Gastroesophageal sphincter (tissue), 4 donors: ENCODE measurements around the gene SPRTN. TPM values are rescaled to one million over a fixed set of nuclear protein-coding genes. Genes with fewer than 3 reads are reported as not detected.

Experiments
- ATAC-seq: fragments of 150-250 bp; one replicate; pipeline ENCODE4 v1.9.1; 2016; ENCODE audit warnings: mild to moderate bottlenecking, moderate library complexity
- H3K27ac ChIP-seq, 4 donors: fragments of 200-600 bp; sonication (generic) in 3 of 4; 1 replicate in 3 of 4; 2 replicates in 1 of 4; pipeline ENCODE4 v1.5.1; 2016 to 2019
- H3K27me3 ChIP-seq: fragments of 200-600 bp; sonication (generic); one replicate; pipeline ENCODE4 v1.5.1; 2019
- H3K36me3 ChIP-seq, 2 donors: fragments of 200-600 bp; sonication (generic); one replicate each; pipeline ENCODE4 v1.5.1; 2019; ENCODE audit warnings: control low read depth in 1 of 2
- H3K4me1 ChIP-seq, 3 donors: fragments of 200-600 bp; sonication (generic); 1 replicate in 2 of 3; 2 replicates in 1 of 3; pipeline ENCODE4 v1.5.1; 2016 to 2019; ENCODE audit warnings: control low read depth in 2 of 3
- H3K4me3 ChIP-seq, 2 donors: fragments of 200-600 bp; sonication (generic); one replicate each; pipeline ENCODE4 v1.5.1; 2019; ENCODE audit warnings: mild to moderate bottlenecking in 1 of 2, moderate library complexity in 1 of 2
- H3K9me3 ChIP-seq, 3 donors: fragments of 200-600 bp; sonication (generic); one replicate each; pipeline ENCODE4 v1.5.1; 2017 to 2019; ENCODE audit warnings: control low read depth in 2 of 3
- CTCF ChIP-seq, 4 experiments: fragments of 200-600 bp in 2 of 4; fragments of 450-650 bp in 2 of 4; sonication (generic) in 1 of 4; IDR thresholded peaks; one replicate each; pipeline ENCODE4 v1.5.1; 2017 to 2019; ENCODE audit warnings: antibody characterized with exemption in 4 of 4, mild to moderate bottlenecking in 2 of 4, moderate library complexity in 2 of 4
- EP300 ChIP-seq: sonication (generic); formaldehyde crosslinking; IDR thresholded peaks from one replicate; pipeline ENCODE4 v1.6.1; 2017; ENCODE audit warnings: antibody characterized with exemption, mild to moderate bottlenecking
- POLR2A ChIP-seq, 2 donors: fragments of 450-650 bp; IDR thresholded peaks; one replicate each; pipeline ENCODE4 v1.6.1; 2017; ENCODE audit warnings: antibody characterized with exemption in 2 of 2, mild to moderate bottlenecking in 2 of 2, moderate library complexity in 1 of 2
- POLR2AphosphoS5 ChIP-seq: sonication (generic); formaldehyde crosslinking; IDR thresholded peaks from one replicate; pipeline ENCODE4 v1.6.1; 2017; ENCODE audit warnings: antibody characterized with exemption
- WGBS, 2 donors: methylation state at CpG; one replicate each; pipeline ENCODE4 v1.1.5; 2018; ENCODE audit warnings: low coverage in 1 of 2; 5-methylcytosine and 5-hydroxymethylcytosine counted together
- total RNA-seq, 4 donors: library from RNA; depleted of rRNA; stranded (reverse); fragments of >200 nt; gene quantifications; one replicate each; pipeline ENCODE4 v1.1.0, GENCODE V29; 2016

SPRTN gene
- total RNA-seq, 4 donors from 2014 or later, result 15.3 to 34.7 (median 20.7) TPM

- Histone ChIP-seq H3K9me3 (no peaks in the 10 kb centered on the region), H3K4me3 (no peak overlapping the region), H3K36me3 (peaks cover 0 to 60% of the 10 kb centered on the region in 2 donors), H3K27me3 (no peaks in the 10 kb centered on the region), H3K4me1 (no peaks in the 10 kb centered on the region), H3K27ac (no peak overlapping the region)
- 90% methylated on average over 3 of the region's 3 CpGs; no CpG with 5 or more reads in 1 of the 2 donors for WGBS, 2 donors
- ATAC-seq, result no peak
- no peak for TF ChIP-seq POLR2A (IDR thresholded peaks at IDR 0.05)
- no peak for TF ChIP-seq EP300
- TF ChIP-seq CTCF (IDR thresholded peaks at IDR 0.05), result no peak
- no peak for TF ChIP-seq POLR2AphosphoS5
Observed at GRCh38 chr1:231369282-231369681, 31.2 kb downstream of the SPRTN start.

DNA sequence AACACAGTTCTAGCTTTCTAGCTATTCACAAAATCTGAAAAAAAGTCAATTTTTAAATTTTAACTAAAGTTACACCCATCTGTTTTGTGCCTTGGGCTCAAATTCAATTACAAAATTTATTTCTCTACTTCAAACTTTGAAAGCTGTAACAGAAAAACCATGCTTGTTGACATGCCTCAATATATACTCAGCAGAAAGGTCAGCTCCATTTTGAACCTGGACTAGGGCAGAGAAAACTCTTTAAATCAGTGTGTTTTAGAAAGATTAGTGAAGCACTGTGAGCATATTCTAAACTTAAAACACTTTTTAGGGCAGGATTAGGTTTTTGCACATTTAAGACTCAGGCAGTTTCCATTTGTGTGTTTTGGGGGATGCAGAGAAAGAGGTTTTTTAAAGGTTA is 34.4 kb downstream of the SPRTN start:
- TF ChIP-seq CTCF (IDR thresholded peaks at IDR 0.05) (no peak), POLR2A (IDR thresholded peaks at IDR 0.05) (no peak), POLR2AphosphoS5 (no peak), EP300 (no peak)
- H3K4me1 ChIP-seq, result peaks cover under 1 to 21% (median 2%) of the 10 kb centered on the region in 3 donors
- no peaks in the 10 kb centered on the region for H3K27me3 ChIP-seq
- H3K4me3 ChIP-seq, result no peak overlapping the region
- no peaks in the 10 kb centered on the region for H3K9me3 ChIP-seq
- no peak for ATAC-seq
- peaks cover 0 to 29% of the 10 kb centered on the region in 2 donors for H3K36me3 ChIP-seq
- no peak overlapping the region for H3K27ac ChIP-seq

- no peak overlapping the region for H3K4me3 ChIP-seq
- WGBS, 2 donors, result 93 to 100% methylated on average over 1 to 4 of the region's 4 CpGs
- no peaks in the 10 kb centered on the region for H3K27me3 ChIP-seq
- ATAC-seq, result no peak
- TF ChIP-seq POLR2A (IDR thresholded peaks at IDR 0.05) (no peak), POLR2AphosphoS5 (no peak), CTCF (IDR thresholded peaks at IDR 0.05) (no peak), EP300 (no peak)
- H3K27ac ChIP-seq, result no peak overlapping the region
- no peaks in the 10 kb centered on the region for H3K9me3 ChIP-seq
- H3K4me1 ChIP-seq, result peaks cover 2 to 39% (median 7%) of the 10 kb centered on the region in 3 donors
- peaks cover 0 to 10% of the 10 kb centered on the region in 2 donors for H3K36me3 ChIP-seq
Observed at GRCh38 chr1:231374394-231374793, 36.3 kb downstream of the SPRTN start.

DNA sequence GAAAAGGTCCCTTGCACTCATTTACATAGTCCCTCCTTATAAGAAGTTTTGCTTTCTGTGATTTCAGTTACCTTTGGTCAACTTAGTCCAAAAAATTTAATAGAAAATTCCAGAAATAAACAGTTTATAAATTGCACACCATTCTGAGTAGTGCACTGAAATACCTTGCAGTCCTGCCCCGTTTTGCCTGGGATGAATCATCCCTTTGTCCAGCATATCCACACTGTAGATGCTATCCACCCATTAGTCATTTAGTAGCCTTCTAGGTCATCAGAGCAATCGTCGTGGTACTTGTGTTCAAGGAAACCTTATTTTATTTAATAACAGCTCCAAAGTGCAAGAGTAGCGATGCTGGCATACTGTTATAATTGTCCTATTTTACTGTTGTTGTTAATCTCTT is 38.0 kb downstream of the SPRTN start:
- no peak for TF ChIP-seq EP300
- TF ChIP-seq POLR2A (IDR thresholded peaks at IDR 0.05), result no peak
- TF ChIP-seq POLR2AphosphoS5, result no peak
- TF ChIP-seq CTCF (IDR thresholded peaks at IDR 0.05), result no peak
- ATAC-seq, result no peak
- H3K9me3 ChIP-seq, result no peaks in the 10 kb centered on the region
- H3K27me3 ChIP-seq, result no peaks in the 10 kb centered on the region
- H3K4me3 ChIP-seq, result no peak overlapping the region
- H3K27ac ChIP-seq, result no peak overlapping the region
- H3K36me3 ChIP-seq, result no peaks in the 10 kb centered on the region
- 49 to 53% methylated on average over 4 of the region's 4 CpGs for WGBS, 2 donors
- H3K4me1 ChIP-seq, result peaks cover 2 to 47% (median 7%) of the 10 kb centered on the region in 3 donors

DNA sequence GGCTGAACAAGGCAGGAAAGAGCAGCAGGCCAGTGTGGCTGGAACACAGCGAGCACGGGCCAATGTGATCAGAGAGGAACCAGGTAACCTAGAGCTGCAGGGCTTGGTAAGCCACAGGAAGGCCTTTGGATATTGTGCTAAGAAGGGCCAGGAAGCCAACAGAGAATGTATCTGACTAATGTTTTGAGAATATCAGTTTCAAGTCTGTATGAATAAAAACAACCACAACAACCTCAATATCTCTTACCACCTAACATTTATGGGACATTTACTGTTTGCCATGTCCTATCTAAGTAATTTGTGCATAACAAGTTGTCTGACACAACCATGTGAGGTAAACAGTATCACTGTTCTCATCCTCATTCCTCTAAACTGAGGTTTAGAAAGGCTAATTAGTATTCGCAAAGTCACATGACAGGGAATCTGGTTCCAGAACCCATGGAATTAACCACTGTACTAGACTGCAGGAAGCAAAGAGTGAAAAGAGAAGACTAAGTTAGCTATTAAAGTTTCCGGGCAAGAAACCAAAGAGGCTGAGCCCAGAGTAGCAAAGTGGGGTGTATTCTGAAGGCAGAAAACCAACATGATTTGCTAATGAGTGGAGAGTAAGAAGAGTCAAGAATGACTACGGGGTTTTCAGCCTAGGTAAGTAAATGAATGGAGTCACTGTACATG is 38.9 kb downstream of the SPRTN start:
- TF ChIP-seq CTCF (IDR thresholded peaks at IDR 0.05), result no peak
- TF ChIP-seq POLR2A (IDR thresholded peaks at IDR 0.05), result no peak
- no peak for TF ChIP-seq POLR2AphosphoS5
- TF ChIP-seq EP300, result no peak
- no peaks in the 10 kb centered on the region for H3K36me3 ChIP-seq
- WGBS, 2 donors, result 62 to 67% methylated on average over 4 to 5 of the region's 5 CpGs

More for the DNA sequence above, 38.9 kb downstream of the SPRTN start:
- Histone ChIP-seq H3K4me1 (peaks cover 2 to 56% (median 7%) of the 10 kb centered on the region in 3 donors), H3K4me3 (no peak overlapping the region), H3K27ac (no peak overlapping the region), H3K27me3 (no peaks in the 10 kb centered on the region), H3K9me3 (no peaks in the 10 kb centered on the region)
- no peak for ATAC-seq
